ENCODE data around the gene ATG101. TPM values are rescaled to one million over a fixed set of nuclear protein-coding genes. Genes with fewer than 3 reads are reported as not detected.

The ATG101 gene
- polyA plus RNA-seq, 1 of the 3 experiments (the other 2 are of a cell fraction), result 160 TPM

- WGBS (ENCODE audit: low lambda C conversion rate), result 66% methylated on average over 8 of the region's 8 CpGs
- H3K4me3 ChIP-seq (ENCODE audit: low read depth in 2 of 2, low read length in 1 of 2), result no peak overlapping the region
- CTCF ChIA-PET, result interaction anchor here (0.5 to 13.5 kb wide), 11 partner anchors 9 to 762 kb away, joined by 3 to 247 read pairs (median 4); no protein-coding TSS in a partner anchor
Measured at GRCh38 chr12:52123487-52124186, 53.9 kb downstream of the ATG101 start.

GRCh38 chr12:52125476-52125900 is 55.7 kb downstream of the ATG101 start:
- Histone ChIP-seq H2AFZ (ENCODE audit: low read depth) (no peak overlapping the region), H3K4me1 (ENCODE audit: control insufficient read depth in 1 of 2, insufficient read depth in 2 of 2, low read depth in 1 of 2, low read length in 1 of 2) (peaks cover 0 to 26% of the 10 kb centered on the region in 2 experiments; a peak in 1 of 4 replicates), H3K4me3 (ENCODE audit: low read depth in 2 of 2, low read length in 1 of 2) (no peak overlapping the region), H3F3A (replicated peaks; ENCODE audit: insufficient read depth) (peaks cover 4% of the 10 kb centered on the region), H3K36me3 (replicated peaks in 1 of 2; ENCODE audit: control insufficient read depth in 1 of 2, insufficient read depth in 2 of 2, low read length in 1 of 2) (no peaks in the 10 kb centered on the region), H3K9ac (no peak overlapping the region), H4K20me1 (ENCODE audit: insufficient read depth) (no peaks in the 10 kb centered on the region), H3K9me3 (no peaks in the 10 kb centered on the region), H3K27ac (ENCODE audit: low read depth in 2 of 2, low read length in 1 of 2) (peak overlapping the region in 1 of 2 experiments; percentile 14; a peak in 1 of 4 replicates), H3K79me2 (ENCODE audit: insufficient read depth) (no peaks in the 10 kb centered on the region), H3K9me2 (no peaks in the 10 kb centered on the region), H3K27me3 (ENCODE audit: insufficient read depth) (no peaks in the 10 kb centered on the region; the same call in 1 of the 2 replicates), H3K4me2 (no peak overlapping the region)
- peak; percentile 21 for DNase-seq
- ChIA-PET CTCF (interaction anchor here (0.9 to 13.5 kb wide), 3 partner anchors 13 to 101 kb away, joined by 3 to 247 read pairs (median 35); no protein-coding TSS in a partner anchor), POLR2A (no interaction called here)
- 65% methylated on average over 5 of the region's 6 CpGs for WGBS (ENCODE audit: low lambda C conversion rate)
- TF ChIP-seq RCOR1 (IDR thresholded peaks at IDR 0.05; ENCODE audit: low read length), result no peak
- no peak for TF ChIP-seq FOXM1 (IDR thresholded peaks at IDR 0.05; ENCODE audit: low read depth)
- no peak for TF ChIP-seq RFX5 (IDR thresholded peaks at IDR 0.05; ENCODE audit: low read length)
- TF ChIP-seq USF2 (IDR thresholded peaks at IDR 0.05; ENCODE audit: borderline replicate concordance, low read depth, low read length), result no peak
- no peak for TF ChIP-seq PBX3 (IDR thresholded peaks at IDR 0.05)
- TF ChIP-seq USF1 (IDR thresholded peaks at IDR 0.05; ENCODE audit: borderline replicate concordance, low read depth), result no peak
- TF ChIP-seq MAX (IDR thresholded peaks at IDR 0.05; ENCODE audit: low read depth), result no peak
- TF ChIP-seq TAF1 (IDR thresholded peaks at IDR 0.05; ENCODE audit: borderline replicate concordance, low read depth, low read length), result no peak

More at GRCh38 chr12:52123487-52124186, 53.9 kb downstream of the ATG101 start:
- POLR2A ChIA-PET, result no interaction called here
- no peaks in the 10 kb centered on the region for H3K9me3 ChIP-seq
- DNase-seq, result peak; percentile 3
- no peaks in the 10 kb centered on the region; the same call in 1 of the 2 replicates for H3K27me3 ChIP-seq (ENCODE audit: insufficient read depth)
- no peaks in the 10 kb centered on the region for H4K20me1 ChIP-seq (ENCODE audit: insufficient read depth)
- H3K4me1 ChIP-seq (ENCODE audit: control insufficient read depth in 1 of 2, insufficient read depth in 2 of 2, low read depth in 1 of 2, low read length in 1 of 2), result peaks cover 0 to 26% of the 10 kb centered on the region in 2 experiments; a peak in 1 of 4 replicates
- no peaks in the 10 kb centered on the region for H3K9me2 ChIP-seq
- H3K4me2 ChIP-seq, result no peak overlapping the region
- H3F3A ChIP-seq (replicated peaks; ENCODE audit: insufficient read depth), result peaks cover 4% of the 10 kb centered on the region
- H3K27ac ChIP-seq (ENCODE audit: low read depth in 2 of 2, low read length in 1 of 2), result no peak overlapping the region
- no peaks in the 10 kb centered on the region for H3K36me3 ChIP-seq (replicated peaks in 1 of 2; ENCODE audit: control insufficient read depth in 1 of 2, insufficient read depth in 2 of 2, low read length in 1 of 2)
- no peak for TF ChIP-seq FOXJ3 (CRISPR knock-in tag; IDR thresholded peaks at IDR 0.05)
- no peak for TF ChIP-seq YY1 (IDR thresholded peaks at IDR 0.05; ENCODE audit: low read depth)
- no peak for TF ChIP-seq RCOR1 (IDR thresholded peaks at IDR 0.05; ENCODE audit: low read length)
- no peak for TF ChIP-seq MAX (IDR thresholded peaks at IDR 0.05; ENCODE audit: low read depth)
- no peak for TF ChIP-seq FOXM1 (IDR thresholded peaks at IDR 0.05; ENCODE audit: low read depth)
- no peak for TF ChIP-seq EP300 (IDR thresholded peaks at IDR 0.05; ENCODE audit: borderline replicate concordance in 1 of 2, low read depth in 1 of 2, low read length in 1 of 2)
- no peak overlapping the region for H3K9ac ChIP-seq
- H3K79me2 ChIP-seq (ENCODE audit: insufficient read depth), result no peaks in the 10 kb centered on the region
- no peak overlapping the region for H2AFZ ChIP-seq (ENCODE audit: low read depth)

Data from SK-N-SH (cell line).